Smooth muscle cell (in vitro differentiated cells): Measurements from ENCODE around the gene MBD1. TPM values are rescaled to one million over a fixed set of nuclear protein-coding genes. Genes with fewer than 3 reads are reported as not detected.
A peak's percentile ranks its signal among the peaks of the same experiment; 100 is the strongest.
"Not testable (repeated sequence)": the region's sequence is repeated elsewhere in the genome, so short reads cannot be mapped to it uniquely, and the experiment has no call there.

Experiments used
- DNase-seq: peaks from one replicate; lab custom pipeline; 2025; ENCODE audit not compliant: unreplicated experiment; lab: John Stamatoyannopoulos, UW
- H2AFZ ChIP-seq: fragments of 200-600 bp; sonication (generic); 2 replicates; pipeline ENCODE4 v1.6.0; 2016; ENCODE audit warnings: antibody characterized with exemption, low read depth, mild to moderate bottlenecking
- H3F3A ChIP-seq: fragments of 200-600 bp; sonication (generic); 2 replicates; pipeline ENCODE4 v1.6.0; 2017; ENCODE audit warnings: antibody characterized with exemption, low read depth
- H3K27ac ChIP-seq: fragments of 200-600 bp; sonication (generic); 2 replicates; pipeline ENCODE4 v1.5.1; 2016; ENCODE audit warnings: low read depth, mild to moderate bottlenecking
- H3K27me3 ChIP-seq: fragments of 200-600 bp; sonication (generic); 2 replicates; pipeline ENCODE4 v1.6.1; 2016; ENCODE audit warnings: low read depth, mild to moderate bottlenecking
- H3K36me3 ChIP-seq: fragments of 200-600 bp; sonication (generic); 2 replicates; pipeline ENCODE4 v1.5.1; 2016; ENCODE audit warnings: low read depth
- H3K4me1 ChIP-seq: fragments of 200-600 bp; sonication (generic); 2 replicates; pipeline ENCODE4 v1.5.1; 2016; ENCODE audit warnings: low read depth
- H3K4me2 ChIP-seq: fragments of 200-600 bp; sonication (generic); 2 replicates; pipeline ENCODE4 v1.6.0; 2016; ENCODE audit warnings: mild to moderate bottlenecking
- H3K4me3 ChIP-seq: fragments of 200-600 bp; sonication (generic); 2 replicates; pipeline ENCODE4 v1.5.1; 2016; ENCODE audit warnings: mild to moderate bottlenecking
- H3K79me2 ChIP-seq: fragments of 200-600 bp; sonication (generic); 2 replicates; pipeline ENCODE4 v1.6.0; 2016; ENCODE audit warnings: low read depth, mild to moderate bottlenecking
- H3K9ac ChIP-seq: fragments of 200-600 bp; sonication (generic); 2 replicates; pipeline ENCODE4 v1.6.0; 2016; ENCODE audit warnings: low read depth
- H3K9me3 ChIP-seq: fragments of 200-600 bp; sonication (generic); replicated peaks from 2 replicates; pipeline ENCODE4 v1.5.1; 2016; ENCODE audit warnings: low read depth
- H4K20me1 ChIP-seq: fragments of 200-600 bp; sonication (generic); 2 replicates; pipeline ENCODE4 v1.6.0; 2016; ENCODE audit warnings: low read depth
- CTCF ChIP-seq: fragments of 200-600 bp; sonication (generic); IDR thresholded peaks from 2 replicates; pipeline ENCODE4 v1.5.1; 2017; ENCODE audit warnings: borderline replicate concordance, mild to moderate bottlenecking, antibody characterized with exemption; ENCODE audit not compliant: insufficient read depth, poor library complexity, severe bottlenecking
- WGBS: methylation state at CpG from one replicate; pipeline ENCODE4 v1.1.7; 2016; ENCODE audit warnings: low lambda C conversion rate; 5-methylcytosine and 5-hydroxymethylcytosine counted together
- polyA plus RNA-seq: library from polyadenylated mRNA; unstranded; fragments of >200 nt; fragmentation: Nextera tagmentation; extraction: Ambion mirVana; gene quantifications from 2 replicates; pipeline ENCODE4 v1.2.1, GENCODE V29; 2016
- total RNA-seq: library from RNA; depleted of rRNA; stranded (reverse); fragments of >200 nt; gene quantifications from 2 replicates; pipeline ENCODE4 v1.2.3, GENCODE V29; 2014

The MBD1 gene
- total and polyA plus RNA-seq, 2 experiments from 2014 or later: 40.3 to 49.8 TPM

GRCh38 chr18:50310080-50310479, 28.8 kb upstream of the MBD1 start:
- Histone ChIP-seq H3F3A (no peaks in the 10 kb centered on the region), H3K9ac (no peak overlapping the region), H3K4me1 (peaks cover 10% of the 10 kb centered on the region), H3K4me2 (no peak overlapping the region), H3K36me3 (no peaks in the 10 kb centered on the region), H2AFZ (no peak overlapping the region), H3K79me2 (no peaks in the 10 kb centered on the region), H4K20me1 (no peaks in the 10 kb centered on the region), H3K4me3 (no peak overlapping the region), H3K27me3 (peaks cover 7% of the 10 kb centered on the region), H3K27ac (no peak overlapping the region), H3K9me3 (no peaks in the 10 kb centered on the region)
- WGBS: 86% methylated on average over 10 of the region's 10 CpGs
- DNase-seq: no peak
- TF ChIP-seq CTCF: no peak

- not testable (repeated sequence) for H3K36me3 ChIP-seq, H3K4me3 ChIP-seq, H3K9ac ChIP-seq, H4K20me1 ChIP-seq, H3K79me2 ChIP-seq, DNase-seq, H3K27ac ChIP-seq, H3K4me2 ChIP-seq, H3F3A ChIP-seq, H3K4me1 ChIP-seq, H3K9me3 ChIP-seq, H3K27me3 ChIP-seq
- WGBS: 83% methylated on average over 5 of the region's 5 CpGs
- peak overlapping the region; percentile 93 for H2AFZ ChIP-seq
Observed at GRCh38 chr18:50308851-50309250, 27.5 kb upstream of the MBD1 start.

GRCh38 chr18:50307738-50308470, 26.6 kb upstream of the MBD1 start:
- Histone ChIP-seq H3K27ac (no peak overlapping the region), H3K79me2 (no peaks in the 10 kb centered on the region)

GRCh38 chr18:50307400-50307737, 26.0 kb upstream of the MBD1 start:
- no peaks in the 10 kb centered on the region for H4K20me1 ChIP-seq
- H3K27me3 ChIP-seq: no peaks in the 10 kb centered on the region
- no peak for TF ChIP-seq CTCF
- peak overlapping the region; percentile 49 for H3K9ac ChIP-seq
- H3F3A ChIP-seq: no peaks in the 10 kb centered on the region
- peaks cover 10% of the 10 kb centered on the region for H3K4me1 ChIP-seq
- H3K9me3 ChIP-seq: no peaks in the 10 kb centered on the region
- H3K36me3 ChIP-seq: no peaks in the 10 kb centered on the region
- no peak overlapping the region for H3K27ac ChIP-seq
- H3K79me2 ChIP-seq: no peaks in the 10 kb centered on the region
- WGBS: 20% methylated on average over 8 of the region's 8 CpGs
- H2AFZ ChIP-seq: peak overlapping the region; percentile 93
- DNase-seq: no peak
- H3K4me3 ChIP-seq: peak overlapping the region; percentile 67
- H3K4me2 ChIP-seq: peak overlapping the region; percentile 85

More at GRCh38 chr18:50307738-50308470, 26.6 kb upstream of the MBD1 start:
- Histone ChIP-seq H2AFZ (peak overlapping the region; percentile 93), H3F3A (no peaks in the 10 kb centered on the region), H3K36me3 (no peaks in the 10 kb centered on the region), H3K4me2 (peak overlapping the region; percentile 85), H3K9ac (peak overlapping the region; percentile 49), H3K4me3 (peak overlapping the region; percentile 67), H3K27me3 (no peaks in the 10 kb centered on the region), H3K4me1 (peaks cover 10% of the 10 kb centered on the region), H4K20me1 (no peaks in the 10 kb centered on the region), H3K9me3 (no peaks in the 10 kb centered on the region)
- no peak for TF ChIP-seq CTCF
- peak; percentile 23 for DNase-seq
- WGBS: 19% methylated on average over 26 of the region's 26 CpGs
